ENCODE results near the gene KIFAP3.

DNA sequence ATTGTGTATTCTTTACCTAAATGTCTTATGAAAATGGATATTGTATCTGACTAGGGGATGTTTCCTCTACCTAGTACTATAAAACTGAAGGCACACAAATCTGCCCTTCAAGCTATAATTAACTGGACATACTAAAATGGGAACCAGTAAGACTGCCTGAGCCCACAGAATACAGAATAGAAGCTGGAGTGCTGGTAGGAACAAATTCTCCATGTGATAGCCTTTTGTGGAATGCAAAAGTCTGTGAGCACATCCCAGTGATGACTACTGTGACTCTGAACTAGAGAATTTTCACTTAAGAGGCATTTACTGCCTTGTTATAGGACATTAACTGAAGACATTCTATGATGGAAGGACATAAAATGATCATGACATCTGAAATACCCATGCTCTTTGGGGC, 30.3 kb downstream of the KIFAP3 start:
- TF ChIP-seq EZH2 (IDR thresholded peaks at IDR 0.05) (no peak), POLR2AphosphoS5 (IDR thresholded peaks at IDR 0.05; ENCODE audit: borderline replicate concordance, low read depth, low read length) (no peak)
